NCI-H774 (cell line): Measurements from ENCODE around the gene MZB1.
A peak's percentile ranks its signal among the peaks of the same experiment; 100 is the strongest.
"Not testable (repeated sequence)": the region's sequence is repeated elsewhere in the genome, so short reads cannot be mapped to it uniquely, and the experiment has no call there.

Experiments
- DNase-seq: peaks from one replicate; lab custom pipeline; 2025; lab: John Stamatoyannopoulos, UW

MZB1 gene

DNA sequence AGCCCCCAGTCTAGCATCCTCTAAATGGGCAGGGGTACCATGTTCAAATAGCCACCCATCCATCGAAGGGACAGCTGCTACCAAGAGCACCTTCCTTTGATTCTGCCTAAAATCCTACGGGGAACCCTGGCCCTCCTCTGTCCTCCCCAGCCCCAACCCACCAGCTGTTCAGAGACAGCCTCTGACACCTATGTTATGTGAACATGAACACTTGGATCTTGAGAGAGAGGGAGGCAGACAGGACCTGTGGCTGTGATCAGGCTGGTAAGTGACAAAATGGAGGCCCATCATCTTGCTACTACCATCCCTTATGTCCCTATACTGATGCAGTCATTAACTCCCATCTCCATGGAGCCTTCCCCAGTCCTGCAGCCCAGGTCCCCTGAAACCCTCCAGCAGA, 14.8 kb downstream of the MZB1 start:
- no peak for DNase-seq

DNA sequence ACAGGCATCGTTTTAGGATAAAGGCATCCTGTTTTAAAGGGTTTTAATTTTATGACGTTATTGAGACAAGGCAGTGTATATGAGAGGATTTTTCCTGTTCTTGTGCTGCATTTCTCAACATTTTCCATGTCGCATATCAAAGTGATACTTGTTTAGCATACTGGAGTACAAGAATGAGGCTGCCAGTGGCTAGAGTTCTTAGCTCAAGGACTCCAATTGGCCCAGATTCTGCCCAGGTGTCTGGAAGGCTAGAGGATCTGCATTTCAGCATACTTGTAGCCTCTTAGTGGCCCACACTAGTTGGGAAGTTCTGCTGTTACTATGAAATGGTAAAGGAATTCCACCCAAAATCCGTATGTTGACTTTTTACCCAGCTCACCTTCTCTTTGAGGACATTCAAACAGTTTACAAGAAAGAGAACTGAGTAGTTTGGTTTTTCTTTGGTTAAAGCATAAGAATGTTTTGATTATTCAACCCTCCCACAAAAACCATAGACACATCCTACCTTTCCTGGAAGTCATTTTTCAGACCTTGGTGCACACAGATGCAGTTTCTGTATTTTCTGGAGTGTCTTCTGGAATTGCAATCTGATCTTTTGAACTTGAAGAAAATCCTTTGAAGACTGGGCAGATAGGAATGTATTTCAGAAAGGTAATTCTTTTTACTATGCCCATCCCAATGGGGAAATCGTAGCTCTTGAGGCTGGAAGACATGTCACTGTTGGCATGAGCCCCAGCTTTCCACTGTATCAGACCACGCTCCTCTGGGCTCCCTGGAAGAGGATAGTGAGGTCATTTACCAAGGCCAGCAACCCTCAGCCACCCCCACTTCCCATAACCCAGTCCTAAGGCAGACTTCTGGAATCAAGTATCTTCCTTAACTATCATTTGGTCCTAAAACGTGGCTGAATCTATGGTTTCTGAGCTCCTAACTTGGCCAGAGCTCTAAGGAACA, 18.0 kb downstream of the MZB1 start:
- DNase-seq: no peak

DNA sequence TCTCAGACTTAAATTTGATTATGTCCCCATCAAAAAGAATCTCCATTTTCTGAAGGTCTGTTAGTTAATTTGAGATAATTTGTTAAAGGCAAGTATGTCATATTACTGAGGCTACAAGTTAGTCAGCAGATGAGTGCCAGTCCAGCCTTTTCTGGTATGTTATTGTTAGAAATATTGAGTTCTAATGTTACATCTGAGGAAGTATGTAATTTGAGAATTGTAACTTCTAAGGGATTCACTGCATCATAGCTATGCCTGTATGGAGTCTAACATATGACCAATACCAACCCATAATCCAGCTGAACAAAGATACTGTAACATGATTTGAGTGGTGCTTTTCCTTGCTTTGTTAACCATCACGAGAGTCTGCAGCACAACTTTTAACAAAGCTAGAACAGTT, 20.5 kb downstream of the MZB1 start:
- no peak for DNase-seq

DNA sequence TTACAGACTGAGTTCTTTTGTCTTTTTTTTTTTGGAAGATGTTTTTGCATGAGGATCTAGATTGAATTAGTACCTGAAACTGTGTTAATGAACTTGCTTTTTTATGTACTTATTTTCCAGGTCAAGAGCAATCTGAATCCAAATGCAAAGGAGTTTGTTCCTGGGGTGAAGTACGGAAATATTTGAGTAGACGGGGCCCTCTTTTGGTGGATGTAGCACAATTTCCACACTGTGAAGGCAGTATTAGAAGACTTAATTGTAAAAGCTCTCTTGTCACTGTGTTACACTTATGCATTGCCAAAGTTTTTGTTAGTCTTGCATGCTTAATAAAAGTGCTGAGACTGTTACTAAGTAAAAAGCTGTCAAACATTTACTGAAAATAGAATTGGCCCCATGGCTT, 21.1 kb downstream of the MZB1 start:
- no peak for DNase-seq

DNA sequence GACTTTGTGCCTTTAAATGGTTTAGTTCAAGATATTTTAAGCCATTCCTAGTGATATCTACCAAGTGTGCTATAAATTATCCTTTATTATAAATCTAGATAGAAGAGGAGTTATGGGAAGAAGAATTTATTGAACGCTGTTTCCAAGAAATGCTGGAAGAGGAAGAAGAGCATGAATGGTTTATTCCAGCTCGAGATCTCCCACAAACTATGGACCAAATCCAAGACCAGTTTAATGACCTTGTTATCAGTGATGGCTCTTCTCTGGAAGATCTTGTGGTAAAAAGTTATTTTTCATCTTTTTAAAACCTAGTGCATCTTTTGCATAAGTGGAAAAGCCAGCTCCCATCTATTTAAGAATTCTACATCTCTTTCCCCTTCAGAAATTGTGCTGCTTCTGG, 25.2 kb downstream of the MZB1 start:
- no peak for DNase-seq

DNA sequence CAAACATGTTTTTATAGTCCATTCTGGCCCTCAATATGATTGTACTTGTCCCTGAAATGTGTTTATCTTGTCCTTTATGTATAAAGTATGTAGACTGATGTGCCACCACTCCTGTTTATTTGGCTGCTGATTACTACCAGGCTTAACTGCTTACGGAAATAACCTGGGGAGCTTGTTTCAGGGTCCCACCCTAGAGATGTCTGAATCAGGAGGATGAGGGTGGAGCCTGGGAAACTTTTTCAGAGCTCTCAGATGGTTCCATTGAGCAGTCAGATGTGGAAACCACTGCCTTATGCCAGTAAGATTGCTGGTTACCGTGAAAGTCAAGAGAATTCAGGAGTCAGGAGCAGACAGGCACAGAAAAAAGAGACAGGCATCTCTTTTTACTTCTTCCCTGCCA, 25.8 kb downstream of the MZB1 start:
- DNase-seq: no peak

DNA sequence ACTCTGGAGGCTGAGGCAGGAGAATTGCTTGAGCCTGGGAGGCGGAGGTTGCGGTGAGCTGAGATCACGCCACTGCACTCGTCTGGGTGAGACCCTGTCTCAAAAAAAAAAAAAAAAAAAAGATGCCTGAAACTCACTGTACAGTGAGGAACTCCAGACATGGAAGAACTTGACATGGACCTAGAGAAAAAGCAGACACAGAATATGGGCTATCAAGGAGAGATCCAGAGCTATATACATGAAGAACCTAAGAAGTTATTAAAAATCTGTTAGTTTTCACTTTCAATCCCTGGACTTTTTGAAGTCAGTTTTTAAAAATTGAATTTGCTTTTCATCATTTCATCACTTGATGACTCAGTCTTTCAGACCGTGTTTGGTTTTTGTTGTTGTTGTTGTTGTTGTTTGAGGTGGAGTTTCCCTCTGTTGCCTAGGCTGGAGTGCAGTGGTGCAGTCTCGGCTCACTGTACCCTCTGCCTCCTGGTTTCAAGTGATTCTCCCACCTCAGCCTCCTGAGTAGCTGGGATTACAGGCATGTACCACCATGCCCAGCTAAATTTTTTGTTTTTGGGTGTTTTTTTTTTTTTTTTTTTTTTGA, 27.8 kb downstream of the MZB1 start:
- no peak for DNase-seq

DNA sequence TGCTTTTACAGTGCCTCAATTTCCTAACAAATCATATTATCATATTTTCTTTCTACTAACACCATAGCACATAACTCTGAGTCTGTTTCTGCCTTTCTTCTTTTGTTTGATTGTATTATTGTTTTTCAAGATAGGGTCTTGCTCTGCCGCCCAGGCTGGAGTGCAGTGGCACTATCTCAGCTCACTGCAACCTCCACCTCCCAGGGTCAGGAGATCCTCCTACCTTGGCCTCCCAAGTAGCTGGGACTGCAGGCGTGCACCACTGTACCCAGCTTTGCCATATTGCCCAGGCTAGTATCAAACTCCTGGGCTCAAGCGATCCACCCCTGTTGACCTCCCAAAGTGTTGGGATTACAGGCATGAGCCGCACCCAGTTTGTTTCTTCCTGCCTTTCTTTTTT, 29.3 kb downstream of the MZB1 start:
- no peak for DNase-seq

DNA sequence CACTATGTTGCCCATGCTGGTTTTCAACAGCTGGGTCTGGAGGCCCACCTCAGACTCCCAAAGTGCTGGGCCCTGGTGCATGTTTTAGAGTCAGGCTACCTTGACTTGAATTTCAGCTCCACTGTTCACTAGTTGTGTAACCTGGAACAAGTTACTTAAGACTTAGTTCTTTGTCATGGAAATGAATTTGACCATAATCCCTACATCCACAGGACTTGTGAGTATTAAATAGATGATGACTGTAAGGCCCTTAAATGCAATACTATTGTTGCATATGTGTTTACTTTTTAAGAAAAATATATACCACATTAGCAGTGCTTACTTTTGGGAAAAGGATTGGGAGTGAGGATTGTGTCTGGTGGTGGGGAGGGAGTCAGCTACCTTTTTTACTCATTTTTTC, 31.6 kb downstream of the MZB1 start:
- DNase-seq: no peak

DNA sequence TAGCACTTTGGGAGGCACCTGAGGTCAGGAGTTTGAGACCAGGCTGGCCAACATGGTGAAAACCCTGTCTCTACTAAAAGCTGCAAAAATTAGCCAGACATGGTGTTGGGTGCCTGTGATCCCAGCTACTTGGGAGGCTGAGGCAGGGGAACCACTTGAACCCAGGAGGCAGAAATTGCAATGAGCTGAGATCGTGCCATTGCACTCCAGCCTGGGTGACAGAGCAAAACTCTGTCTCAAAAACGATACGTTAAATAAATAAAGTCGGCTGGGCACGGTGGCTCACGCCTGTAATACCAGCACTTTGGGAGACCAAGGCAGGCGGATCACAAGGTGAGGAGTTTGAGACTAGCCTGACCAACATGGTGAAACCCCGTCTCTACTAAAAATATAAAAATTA, 33.8 kb downstream of the MZB1 start:
- DNase-seq: not testable (repeated sequence)

DNA sequence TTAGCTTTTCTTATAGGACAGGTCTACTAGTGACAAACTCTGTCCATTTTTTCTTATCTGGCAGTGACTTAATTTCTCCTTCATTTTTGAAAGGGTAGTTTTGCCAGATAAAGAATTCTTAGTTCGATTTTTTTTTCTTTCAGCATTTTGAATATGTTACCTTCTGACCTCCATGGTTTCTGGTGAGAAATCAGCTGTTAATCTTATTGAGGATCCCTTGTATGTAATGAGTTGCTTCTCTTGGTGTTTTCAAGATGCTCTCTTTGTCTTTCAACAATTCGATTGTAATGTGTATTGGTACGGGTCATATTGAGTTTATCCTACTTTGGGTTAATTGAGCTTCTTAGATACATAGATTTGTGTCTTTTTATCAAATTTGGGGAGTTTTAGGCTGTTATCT, 35.5 kb downstream of the MZB1 start:
- DNase-seq: no peak

DNA sequence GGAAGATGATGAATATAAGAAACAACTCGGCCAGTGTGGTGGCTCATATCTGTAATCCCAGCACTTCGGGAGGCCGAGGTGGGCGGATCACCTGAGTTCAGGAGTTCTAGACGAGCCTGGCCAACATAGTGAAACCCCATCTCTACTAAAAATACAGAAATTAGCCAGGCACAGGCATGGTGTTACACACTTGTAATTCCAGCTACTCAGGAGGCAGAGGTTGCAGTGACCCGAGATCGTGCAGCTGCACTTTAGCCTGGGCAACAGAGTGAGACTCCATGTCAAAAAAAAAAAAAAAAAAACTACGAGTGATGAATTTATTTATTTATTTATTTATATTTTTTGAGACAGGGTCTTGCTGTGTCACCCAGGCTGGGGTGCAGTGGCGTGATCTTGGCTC, 41.9 kb downstream of the MZB1 start:
- not testable (repeated sequence) for DNase-seq

DNA sequence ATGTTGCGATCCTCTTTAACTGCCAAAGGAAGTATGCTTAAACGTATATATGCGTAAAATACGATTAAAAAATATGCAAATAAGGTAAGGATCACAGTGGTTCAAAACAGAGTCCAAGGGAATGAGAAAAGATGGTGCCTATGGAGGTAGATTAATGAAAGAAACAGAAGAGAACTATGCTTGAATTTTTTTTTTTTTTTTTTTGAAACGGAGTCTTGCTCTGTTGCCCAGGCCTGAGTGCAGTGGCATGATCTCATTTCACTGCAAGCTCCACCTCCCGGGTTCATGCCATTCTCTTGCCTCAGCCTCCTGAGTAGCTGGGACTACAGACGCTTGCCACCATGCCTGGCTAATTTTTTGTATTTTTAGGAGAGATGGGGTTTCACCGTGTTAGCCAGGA, 44.3 kb downstream of the MZB1 start:
- not testable (repeated sequence) for DNase-seq

DNA sequence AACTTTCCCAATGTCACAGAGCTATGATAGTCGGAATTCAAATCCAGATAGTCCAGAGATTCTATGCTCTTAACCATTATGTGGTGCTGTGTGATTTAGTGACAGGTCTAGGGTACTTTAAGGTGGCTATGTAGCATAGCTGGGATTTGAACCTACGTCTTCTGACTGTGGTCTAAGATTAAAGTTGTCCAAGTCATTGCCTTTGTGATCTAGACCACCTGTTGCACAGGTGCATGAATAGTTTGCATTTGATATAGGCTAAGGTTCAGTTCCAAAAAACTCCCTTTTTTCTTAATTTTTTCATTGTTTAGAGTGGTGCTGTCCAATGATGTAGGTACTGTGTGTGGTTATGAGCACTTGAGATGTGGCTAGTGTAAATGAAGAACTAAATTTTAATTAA, 45.5 kb downstream of the MZB1 start:
- no peak for DNase-seq

DNA sequence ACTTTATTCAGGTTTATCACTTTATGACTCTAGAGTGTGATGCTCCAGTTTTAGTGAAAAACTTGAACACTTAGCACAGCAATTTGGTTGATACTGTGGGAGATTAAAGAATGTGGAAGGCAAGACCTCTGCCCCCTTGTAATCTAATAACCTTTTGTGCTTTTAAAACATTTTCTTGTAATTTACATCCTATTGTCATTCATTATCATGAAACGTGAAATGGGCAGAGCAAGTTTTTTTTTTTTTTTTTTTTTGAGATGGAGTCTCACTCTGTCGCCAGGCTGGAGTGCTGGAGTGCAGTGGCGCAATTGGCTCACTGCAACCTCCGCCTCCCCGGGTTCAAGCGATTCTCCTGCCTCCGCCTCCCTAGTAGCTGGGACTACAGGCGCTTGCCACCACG, 46.2 kb downstream of the MZB1 start:
- no peak for DNase-seq

DNA sequence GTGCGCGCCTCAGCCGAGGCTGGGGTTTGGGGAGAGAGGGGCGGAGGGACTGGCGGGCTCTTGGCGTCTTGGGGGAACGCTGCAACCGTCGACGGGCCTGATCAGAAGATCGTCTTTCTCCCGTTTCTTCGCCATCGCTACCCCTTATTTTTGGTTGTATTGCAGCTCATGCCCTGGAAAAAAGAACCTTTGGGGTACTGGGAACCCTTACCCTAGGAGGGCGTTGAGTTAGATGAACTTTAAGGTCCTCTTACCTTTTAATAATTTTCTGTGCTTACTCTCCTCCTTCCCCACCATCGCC, 47.3 kb downstream of the MZB1 start:
- no peak for DNase-seq

DNA sequence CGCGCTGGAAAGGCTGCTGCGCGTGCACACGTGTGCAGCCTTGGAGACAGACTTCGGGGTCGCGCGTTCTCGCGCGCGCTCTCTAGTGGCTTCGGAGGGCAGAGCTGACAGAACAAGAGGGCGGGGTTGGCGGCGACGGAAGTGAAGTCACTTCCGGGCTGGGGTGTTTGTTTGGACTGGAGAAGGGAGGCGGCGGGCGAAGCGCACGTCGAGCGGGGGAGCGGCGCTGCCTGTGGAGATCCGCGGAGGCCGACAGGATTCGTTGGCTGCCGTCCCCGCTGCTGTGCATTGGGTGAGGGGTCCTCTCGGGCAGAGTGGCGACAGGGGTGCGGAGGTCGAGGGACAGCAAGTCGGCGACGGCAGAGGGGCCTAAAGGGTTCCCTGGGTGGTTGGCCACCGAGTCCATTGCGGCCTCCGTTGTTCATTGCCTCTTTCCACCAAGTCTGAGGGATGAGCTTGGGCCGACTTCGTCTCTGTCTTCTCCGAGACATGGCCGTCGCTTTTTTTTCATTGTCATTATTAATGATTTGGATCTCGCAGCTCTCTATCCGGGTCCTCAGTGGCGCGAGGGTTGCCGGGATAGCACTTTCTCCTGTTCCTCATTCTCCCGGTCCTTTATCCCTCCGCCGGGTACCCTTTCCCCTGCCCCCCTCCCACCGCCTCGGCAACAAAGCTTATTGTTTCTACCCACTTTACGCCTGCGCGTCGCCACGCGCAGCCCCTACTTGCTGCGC, 47.9 kb downstream of the MZB1 start, which contains the start of gene PAIP2:
Gene PAIP2, plus strand, starts transcription at position 166 of the 734 bp plus-strand sequence. CDS start 21,931 bp downstream, outside the sequence.
- DNase-seq: peak; percentile 96

DNA sequence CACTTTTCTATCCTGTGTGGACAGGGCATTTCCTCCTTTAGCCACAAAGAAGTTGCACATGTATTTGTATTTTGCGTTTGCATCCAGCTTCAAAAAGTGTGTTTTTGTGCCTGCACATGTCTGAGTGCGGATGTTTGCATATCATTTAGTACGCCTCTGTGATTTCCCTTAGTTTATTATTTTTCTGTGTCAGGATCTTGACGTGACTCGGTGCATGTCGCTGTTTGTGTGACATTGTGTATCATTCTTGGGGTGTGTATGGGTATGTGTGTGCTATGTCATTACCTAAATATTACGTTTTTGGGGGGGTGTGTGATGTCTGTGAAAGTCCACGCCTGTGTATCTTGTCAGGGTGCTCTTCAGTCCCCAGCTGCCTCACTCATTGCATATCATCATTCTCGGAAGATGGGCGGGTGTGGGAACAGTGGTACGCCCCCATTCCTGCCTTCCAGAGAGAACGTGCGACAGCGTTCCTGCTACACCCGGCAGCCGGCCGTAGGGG, 48.5 kb downstream of the MZB1 start:
- no peak for DNase-seq

DNA sequence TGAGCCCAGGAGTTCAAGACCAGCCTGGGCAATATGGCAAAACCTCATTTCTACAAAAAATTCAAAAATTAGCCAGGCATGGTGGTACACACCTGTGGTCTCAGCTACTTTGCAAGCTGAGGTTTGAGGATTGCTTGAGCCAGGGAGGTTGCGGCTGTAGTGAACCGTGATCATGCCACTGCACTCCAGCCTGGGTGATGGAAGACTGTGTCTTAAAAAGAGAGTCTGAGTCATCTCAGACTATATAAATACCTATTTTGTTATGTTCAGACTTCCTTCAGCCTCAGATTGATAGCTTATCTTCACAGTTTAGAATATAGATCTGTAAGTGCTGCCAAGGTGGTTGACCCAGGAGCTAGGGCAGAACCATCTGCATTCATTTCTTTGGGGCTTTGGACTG, 49.7 kb downstream of the MZB1 start:
- no peak for DNase-seq
